Heart left ventricle (tissue), 16 donors: Measurements from ENCODE around the gene ABHD17C. TPM values are rescaled to one million over a fixed set of nuclear protein-coding genes. Genes with fewer than 3 reads are reported as not detected.

Source experiments
- ATAC-seq, 4 donors: fragments of 200-7000 bp; cut with Tn5 transposase; one replicate each; pipeline ENCODE4 v1.9.1; 2020 to 2022; ENCODE audit warnings: moderate library complexity in 4 of 4, mild to moderate bottlenecking in 3 of 4, moderate number of reproducible peaks in 1 of 4
- DNase-seq, 5 donors: peaks; one replicate each; pipeline ENCODE4 v3.0.0-alpha.2; 2020
- H3K27ac ChIP-seq, 12 donors: fragments of 200-600 bp; sonication (generic) in 4 of 12; one replicate each; pipeline versions ENCODE4 v1.5.0 to v1.8.0; 2016 to 2022; ENCODE audit warnings: mild to moderate bottlenecking in 2 of 12
- H3K27me3 ChIP-seq, 9 donors: fragments of 200-600 bp; sonication (generic) in 2 of 9; one replicate each; pipeline versions ENCODE4 v1.5.1 to v1.8.0; 2016 to 2022; ENCODE audit warnings: mild to moderate bottlenecking in 3 of 9
- H3K36me3 ChIP-seq, 9 donors: fragments of 200-600 bp; sonication (generic) in 2 of 9; one replicate each; pipeline versions ENCODE4 v1.5.0 to v1.8.0; 2018 to 2022; ENCODE audit warnings: mild to moderate bottlenecking in 2 of 9
- H3K4me1 ChIP-seq, 12 donors: fragments of 200-600 bp; sonication (generic) in 4 of 12; one replicate each; pipeline versions ENCODE4 v1.5.0 to v1.8.0; 2016 to 2022; ENCODE audit warnings: mild to moderate bottlenecking in 3 of 12
- H3K4me3 ChIP-seq, 12 donors: fragments of 200-600 bp; sonication (generic) in 4 of 12; one replicate each; pipeline versions ENCODE4 v1.5.0 to v1.8.0; 2017 to 2022; ENCODE audit warnings: mild to moderate bottlenecking in 9 of 12, moderate library complexity in 4 of 12
- H3K9me3 ChIP-seq, 12 donors: fragments of 200-600 bp; sonication (generic) in 4 of 12; one replicate each; pipeline versions ENCODE4 v1.5.0 to v1.8.0; 2016 to 2022; ENCODE audit warnings: mild to moderate bottlenecking in 1 of 12
- POLR2A ChIP-seq, 2 donors: fragments of 450-650 bp; IDR thresholded peaks; one replicate each; pipeline ENCODE4 v1.6.1; 2017; ENCODE audit warnings: antibody characterized with exemption in 2 of 2, mild to moderate bottlenecking in 2 of 2, moderate library complexity in 2 of 2
- WGBS, 4 donors: extraction: QIAGEN DNeasy Blood & Tissue Kit in 2 of 4; methylation state at CpG; one replicate each; pipeline versions ENCODE4 v1.1.5 to v1.1.7; 2013 to 2018; 5-methylcytosine and 5-hydroxymethylcytosine counted together
- intact Hi-C, 10 donors: fragments of 100-400 bp; cut with DNase I; formaldehyde crosslinking; loops; one replicate each; pipeline versions ENCODE4 v1.11.1 to v1.14.2; 2022
- polyA plus RNA-seq, 2 donors: library from polyadenylated mRNA; stranded (reverse); fragments of 200-250 nt; gene quantifications; one replicate each; pipeline ENCODE4 v1.2.3, GENCODE V29; 2013
- total RNA-seq, 9 donors: library from RNA; depleted of rRNA in 2 of 9; stranded (reverse); fragments of >200 nt in 2 of 9; fragmentation: NEBNext Ultra II Directional in 3 of 9; extraction: Animal tissue kit (Norgen Biotek cat#: 25700) in 3 of 9; gene quantifications; one replicate each; pipeline versions ENCODE4 v1.1.0 to v1.2.4, GENCODE V29; 2016 to 2023
- TF ChIP-seq, protein P1 (sequence below), 12 donors: fragments of 200-600 bp; sonication (generic) in 4 of 12; IDR thresholded peaks; one replicate each; pipeline versions ENCODE4 v1.5.0 to v1.8.0; 2018 to 2022; ENCODE audit warnings: antibody characterized with exemption in 12 of 12, mild to moderate bottlenecking in 5 of 12
- donor health status: ischemic (EF 13 %, LVEDD 7.1; RV severe dilation, severe dysfunction).
- donor health status: healthy with polysubstance abuse.
- donor health status: DM: no; HTN: yes; CAD: no.
- donor health status: DM: no; HTN: no; CAD: no.
- donor health status: ischemic (EF 25% LVEDD 6.9; RV normal size, moderate dysfunction).
- donor health status: ischemic (EF 25% LVEDD 5.7; RV mildly dilated, moderate dysfunction).
- donor health status: healthy.
- donor health status: DM: yes; HTN: yes; CAD: no.
- donor health status: ischemic (EF 35%, LVEDD 5.7; RV mildly dilated, moderate dysfunction).
- donor health status: nonischemic (EF 11% LVEDD 7.7; RV severe dilation, severe dysfunction).
- donor health status: DM: yes; HTN: yes; CAD: no.
- donor health status: PGD.
- donor health status: ischemic (EF 29% LVEDD 5.4; RV normal size, mild dysfunction).
- donor health status: nonischemic (EF 23%, LVEDD 6.1; RV moderate dilation, normal function).

Gene ABHD17C
- total and polyA plus RNA-seq, 11 donors, result 2.8 to 10.2 (median 5.6) TPM

DNA sequence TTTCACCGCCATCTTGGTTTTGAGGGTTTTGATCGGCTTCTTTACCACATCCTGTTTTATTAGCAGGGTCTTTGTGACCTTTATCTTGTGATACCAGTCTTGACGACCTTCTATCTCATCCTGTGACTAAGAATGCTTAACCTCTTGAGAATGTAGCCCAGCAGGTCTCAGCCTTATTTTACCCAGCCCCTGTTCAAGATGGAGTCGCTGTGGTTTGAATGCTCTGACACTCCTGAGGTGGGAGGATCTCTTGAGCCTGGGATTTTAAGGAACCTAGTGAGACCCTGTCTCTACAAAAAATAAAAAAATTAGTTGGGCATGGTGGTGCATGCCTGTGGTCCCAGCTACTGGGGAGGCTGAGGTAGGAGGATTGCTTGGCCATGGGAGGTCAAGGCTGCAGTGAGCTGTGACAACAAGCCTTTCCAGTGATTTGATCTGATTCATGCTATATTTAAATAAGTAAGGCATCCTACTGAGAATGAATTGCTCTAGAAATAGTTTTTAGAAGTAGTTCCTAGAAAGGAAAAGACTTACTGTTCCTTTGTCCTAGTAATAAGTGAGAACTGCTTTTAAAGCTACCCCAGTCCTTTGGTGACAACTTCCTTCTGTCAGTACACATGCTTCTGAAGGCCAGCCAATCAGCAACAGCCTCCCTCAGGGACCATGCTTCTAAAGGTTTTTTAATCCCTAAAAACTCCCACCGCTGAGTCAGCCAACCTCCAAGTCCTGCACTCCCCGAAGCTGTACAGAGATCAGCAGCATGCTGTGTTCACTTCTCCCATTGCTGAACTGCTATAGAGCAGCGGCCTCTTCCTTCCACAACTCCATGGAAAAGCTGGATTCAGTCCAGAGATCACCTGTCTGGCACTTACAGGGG lies 75.0 kb downstream of the ABHD17C start:
- Histone ChIP-seq H3K4me1 (no peaks in the 10 kb centered on the region), H3K36me3 (no peaks in the 10 kb centered on the region), H3K27me3 (peaks cover 0 to 3% (median 0%) of the 10 kb centered on the region in 9 donors), H3K27ac (no peak overlapping the region), H3K4me3 (no peak overlapping the region), H3K9me3 (no peaks in the 10 kb centered on the region)
- TF ChIP-seq POLR2A (IDR thresholded peaks at IDR 0.05), result no peak
- TF ChIP-seq, protein P1, sequence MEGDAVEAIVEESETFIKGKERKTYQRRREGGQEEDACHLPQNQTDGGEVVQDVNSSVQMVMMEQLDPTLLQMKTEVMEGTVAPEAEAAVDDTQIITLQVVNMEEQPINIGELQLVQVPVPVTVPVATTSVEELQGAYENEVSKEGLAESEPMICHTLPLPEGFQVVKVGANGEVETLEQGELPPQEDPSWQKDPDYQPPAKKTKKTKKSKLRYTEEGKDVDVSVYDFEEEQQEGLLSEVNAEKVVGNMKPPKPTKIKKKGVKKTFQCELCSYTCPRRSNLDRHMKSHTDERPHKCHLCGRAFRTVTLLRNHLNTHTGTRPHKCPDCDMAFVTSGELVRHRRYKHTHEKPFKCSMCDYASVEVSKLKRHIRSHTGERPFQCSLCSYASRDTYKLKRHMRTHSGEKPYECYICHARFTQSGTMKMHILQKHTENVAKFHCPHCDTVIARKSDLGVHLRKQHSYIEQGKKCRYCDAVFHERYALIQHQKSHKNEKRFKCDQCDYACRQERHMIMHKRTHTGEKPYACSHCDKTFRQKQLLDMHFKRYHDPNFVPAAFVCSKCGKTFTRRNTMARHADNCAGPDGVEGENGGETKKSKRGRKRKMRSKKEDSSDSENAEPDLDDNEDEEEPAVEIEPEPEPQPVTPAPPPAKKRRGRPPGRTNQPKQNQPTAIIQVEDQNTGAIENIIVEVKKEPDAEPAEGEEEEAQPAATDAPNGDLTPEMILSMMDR (IDR thresholded peaks at IDR 0.05), result no peak
- DNase-seq, result no peak
- ATAC-seq, result no peak
- intact Hi-C loops, result loop anchor here in 3 of 10 donors (5.0 to 10.0 kb wide), 2 partner anchors 148 to 155 kb away; no protein-coding TSS in a partner anchor
- 72 to 82% (median 78%) methylated on average over 7 of the region's 7 CpGs for WGBS, 4 donors

- Histone ChIP-seq H3K9me3 (no peaks in the 10 kb centered on the region), H3K4me1 (peaks cover 2 to 23% (median 13%) of the 10 kb centered on the region in 12 donors), H3K27me3 (peaks cover 0 to 9% (median 0%) of the 10 kb centered on the region in 9 donors), H3K36me3 (no peaks in the 10 kb centered on the region), H3K4me3 (no peak overlapping the region), H3K27ac (no peak overlapping the region)
- ATAC-seq, result no peak
- TF ChIP-seq, protein P1 (IDR thresholded peaks at IDR 0.05), result no peak
- no peak for TF ChIP-seq POLR2A (IDR thresholded peaks at IDR 0.05)
- DNase-seq, result no peak
- 80 to 84% (median 82%) methylated on average over 8 of the region's 8 CpGs for WGBS, 4 donors
- intact Hi-C loops, result loop anchor here in 3 of 10 donors (5.0 to 10.0 kb wide), 2 partner anchors 151 to 158 kb away; no protein-coding TSS in a partner anchor
Observed at GRCh38 chr15:80773122-80773551, 78.0 kb downstream of the ABHD17C start.

DNA sequence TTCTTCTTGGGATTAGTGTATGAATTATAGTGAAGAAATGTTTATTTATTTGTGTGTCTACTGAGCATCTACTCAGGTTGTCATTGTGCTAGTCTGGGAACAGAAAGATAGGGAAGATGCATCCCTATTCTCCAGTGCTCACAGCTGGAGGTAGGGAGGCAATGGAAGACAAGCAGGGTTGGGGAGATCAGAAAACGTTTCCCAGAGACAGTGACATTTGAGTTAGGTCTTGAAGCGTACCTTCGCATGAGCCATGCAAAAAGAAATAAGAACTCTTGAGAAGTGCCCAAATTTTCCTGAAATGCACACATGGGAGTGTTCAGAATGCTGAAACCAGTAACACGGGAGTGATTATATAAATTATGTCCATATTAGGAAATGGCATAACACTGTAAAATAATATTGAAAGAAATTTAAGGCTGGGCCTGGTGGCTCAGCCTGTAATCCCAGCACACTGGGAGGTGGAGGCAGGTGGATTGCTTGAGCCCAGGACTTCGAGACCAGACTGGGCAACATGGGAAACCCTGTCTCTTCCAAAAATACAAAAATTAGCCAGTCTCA lies 78.8 kb downstream of the ABHD17C start:
- DNase-seq (no peak), ATAC-seq (no peak)
- Histone ChIP-seq H3K27ac (no peak overlapping the region), H3K27me3 (peaks cover 0 to 16% (median 7%) of the 10 kb centered on the region in 9 donors), H3K4me3 (no peak overlapping the region), H3K9me3 (no peaks in the 10 kb centered on the region), H3K36me3 (no peaks in the 10 kb centered on the region), H3K4me1 (peaks cover 2 to 29% (median 15%) of the 10 kb centered on the region in 12 donors)
- intact Hi-C loops, result loop anchor here in 3 of 10 donors (5.0 to 10.0 kb wide), 2 partner anchors 152 to 159 kb away; no protein-coding TSS in a partner anchor
- WGBS, 4 donors, result 76 to 81% (median 79%) methylated on average over 5 of the region's 5 CpGs
- TF ChIP-seq, protein P1 (IDR thresholded peaks at IDR 0.05), result no peak
- no peak for TF ChIP-seq POLR2A (IDR thresholded peaks at IDR 0.05)

DNA sequence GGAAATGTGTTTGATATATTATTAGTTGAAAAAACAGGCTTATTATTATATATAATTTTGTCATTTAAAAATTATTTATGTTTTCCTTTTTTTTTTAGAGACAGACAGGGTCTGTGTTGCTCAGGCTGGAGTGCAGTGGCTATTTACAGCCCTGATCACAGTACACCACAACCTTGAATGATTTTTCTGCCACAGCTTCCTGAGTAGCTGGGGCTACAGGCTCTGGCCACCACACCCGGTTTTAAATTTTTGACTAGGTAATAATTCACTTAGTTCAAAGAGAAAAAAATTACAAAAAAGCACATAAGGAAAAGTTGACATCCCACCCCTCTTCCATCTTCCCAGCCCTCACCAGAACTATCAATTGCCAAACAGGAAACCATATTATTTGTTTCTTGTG lies 79.4 kb downstream of the ABHD17C start:
- no peak for ATAC-seq
- DNase-seq, result no peak
- 53 to 63% (median 62%) methylated on average over 1 of the region's 1 CpG for WGBS, 4 donors
- Histone ChIP-seq H3K27me3 (peaks cover 0 to 22% (median 9%) of the 10 kb centered on the region in 9 donors), H3K4me3 (no peak overlapping the region), H3K27ac (no peak overlapping the region), H3K9me3 (no peaks in the 10 kb centered on the region), H3K36me3 (no peaks in the 10 kb centered on the region), H3K4me1 (peaks cover 2 to 35% (median 19%) of the 10 kb centered on the region in 12 donors)
- intact Hi-C loops, result loop anchor here in 3 of 10 donors (5.0 to 10.0 kb wide), 2 partner anchors 152 to 160 kb away; no protein-coding TSS in a partner anchor
- TF ChIP-seq, protein P1 (IDR thresholded peaks at IDR 0.05), result no peak
- no peak for TF ChIP-seq POLR2A (IDR thresholded peaks at IDR 0.05)
